Activated CD8-positive, alpha-beta memory T cell treated with anti-CD3 and anti-CD28 coated beads for 24 hours (primary cell): Measurements from ENCODE around the gene TMEM255A.
A peak's percentile ranks its signal among the peaks of the same experiment; 100 is the strongest.

ENCODE experiments used
- DNase-seq: peaks from one replicate; pipeline ENCODE4 v3.0.0-alpha.2; 2020

Gene TMEM255A

DNA sequence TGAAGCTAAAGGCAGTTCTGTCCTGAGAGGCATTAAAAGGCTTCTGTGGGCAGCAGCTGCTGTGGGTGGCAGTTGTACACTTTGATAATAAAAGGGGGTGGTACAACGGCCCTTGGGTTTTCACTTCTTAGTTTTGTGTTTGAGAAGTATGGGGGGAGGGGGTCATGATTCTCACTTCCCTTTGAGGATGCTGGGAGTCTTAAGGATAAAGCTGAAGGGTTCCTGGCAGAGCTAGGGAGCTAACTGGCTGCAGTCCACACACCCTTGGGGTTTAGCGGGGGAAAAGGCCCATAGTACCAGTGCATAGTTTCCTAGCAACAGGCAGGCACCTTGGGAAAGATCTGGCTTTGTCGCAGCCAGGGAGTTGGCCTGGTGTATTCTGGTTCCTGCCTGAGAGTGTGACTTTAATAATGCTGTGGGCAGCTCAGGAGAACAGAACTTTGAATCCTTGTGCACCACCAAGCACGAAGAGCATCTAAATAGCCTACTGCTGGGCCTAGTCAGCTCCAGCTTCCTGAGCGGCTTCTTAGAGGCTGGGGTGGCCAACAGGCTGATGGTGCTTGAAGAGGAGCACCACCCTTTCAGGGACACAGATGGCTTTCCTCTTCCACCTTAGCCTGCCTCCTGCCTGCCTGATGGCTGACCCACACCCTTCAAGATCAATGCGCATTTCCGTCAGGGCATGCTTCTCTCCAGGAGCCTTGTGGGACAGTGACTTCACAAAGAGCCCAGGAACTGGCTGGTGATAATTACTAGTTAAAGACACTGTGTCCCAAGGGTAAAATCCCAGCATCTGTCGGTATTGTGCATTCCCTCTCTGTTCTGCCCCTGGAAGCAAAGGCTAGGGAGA lies 48.2 kb downstream of the TMEM255A start:
- no peak for DNase-seq

DNA sequence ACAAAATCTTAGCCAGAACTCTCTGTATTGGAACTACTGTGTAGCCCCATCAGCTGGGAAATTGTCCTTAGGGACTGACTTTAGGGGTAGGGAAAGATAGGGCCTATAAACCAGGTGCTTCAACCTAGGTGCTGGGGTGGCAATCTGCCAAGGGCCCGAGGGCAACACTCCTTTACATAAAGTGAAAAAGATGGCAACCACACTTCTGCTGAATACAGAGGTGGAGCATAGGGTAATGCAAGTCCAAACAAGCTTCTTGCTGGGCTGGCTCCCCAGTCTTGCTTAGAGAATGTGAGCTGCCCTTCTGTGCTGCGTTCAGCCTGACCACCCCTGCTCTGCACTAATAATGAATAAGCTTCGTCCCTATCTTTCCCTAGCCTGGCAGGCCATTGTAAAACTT lies 50.9 kb downstream of the TMEM255A start:
- DNase-seq: no peak

DNA sequence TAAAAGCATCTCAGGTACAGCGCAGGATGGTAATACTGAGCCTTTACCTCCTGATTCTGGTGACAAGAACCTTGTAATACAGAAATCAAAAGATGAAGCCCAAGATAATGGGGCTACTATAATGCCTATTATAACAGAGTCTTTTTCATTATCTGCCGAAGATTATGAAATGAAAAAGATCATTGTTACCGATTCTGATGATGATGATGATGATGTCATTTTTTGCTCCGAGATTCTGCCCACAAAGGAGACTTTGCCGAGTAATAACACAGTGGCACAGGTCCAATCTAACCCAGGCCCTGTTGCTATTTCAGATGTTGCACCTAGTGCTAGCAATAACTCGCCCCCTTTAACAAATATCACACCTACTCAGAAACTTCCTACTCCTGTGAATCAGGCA lies 57.5 kb downstream of the TMEM255A start:
- no peak for DNase-seq

DNA sequence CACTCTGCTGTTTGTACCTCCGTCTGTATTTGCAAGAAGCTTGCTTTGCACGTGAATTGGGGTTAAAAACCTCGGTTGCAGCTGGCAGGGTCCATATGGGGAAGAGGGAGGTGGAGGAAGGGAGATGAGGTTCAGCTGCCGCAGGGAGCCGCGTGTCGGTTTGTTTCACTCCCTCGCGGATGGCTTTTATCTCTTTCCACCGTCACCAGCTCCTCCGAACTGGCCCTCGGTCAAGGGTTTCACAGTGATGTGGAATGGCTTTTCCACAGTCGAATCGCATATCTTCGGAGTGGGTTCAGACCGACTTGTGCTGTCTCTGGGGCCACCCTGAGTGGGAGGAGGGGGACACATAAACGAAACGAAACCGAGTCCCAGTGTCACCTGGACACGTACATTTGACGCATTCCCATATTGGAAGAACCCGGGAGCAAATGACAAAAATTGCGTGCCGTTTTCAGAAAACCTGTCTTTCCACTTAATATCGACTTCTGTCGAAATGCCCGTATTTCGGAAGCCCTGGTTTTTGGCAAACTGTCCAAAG lies 59.7 kb downstream of the TMEM255A start:
- peak; percentile 65 for DNase-seq

DNA sequence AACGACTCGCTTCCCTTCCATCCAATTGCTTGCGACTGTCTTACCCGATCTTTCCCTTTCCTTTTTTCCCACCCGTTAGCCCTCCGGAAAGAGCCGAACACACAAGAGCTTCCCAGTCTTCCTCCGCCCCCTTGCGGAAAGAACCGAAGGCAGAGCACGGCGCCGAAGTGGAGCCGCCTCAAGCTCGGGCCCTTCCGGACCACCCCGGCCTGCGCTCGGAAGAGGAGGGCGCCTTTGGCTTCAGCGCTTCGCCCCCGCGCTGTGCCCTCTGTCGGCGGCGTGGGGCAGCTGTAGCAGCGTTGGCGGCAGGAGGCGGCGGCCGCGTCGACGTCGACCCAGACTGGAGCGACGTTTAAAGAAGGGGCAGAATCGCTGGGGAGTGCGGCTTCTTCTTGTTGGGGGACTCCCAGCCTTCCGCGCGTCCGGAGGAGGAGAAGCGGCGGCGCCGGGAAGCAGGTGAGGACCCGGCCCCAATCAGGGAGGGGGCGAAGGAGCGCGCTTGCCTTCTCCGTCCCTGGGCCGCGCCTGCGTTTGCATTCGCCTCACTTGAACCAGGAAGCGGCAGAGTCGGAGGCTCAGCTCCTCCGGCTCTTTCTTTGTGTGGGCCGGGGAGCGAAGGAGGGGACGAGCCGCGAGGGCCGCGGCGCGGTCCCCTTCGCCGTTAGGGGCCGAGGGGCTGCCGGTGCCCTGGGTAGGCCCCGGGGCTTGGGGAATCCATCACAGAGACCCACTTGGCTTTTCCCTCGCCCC lies 60.6 kb downstream of the TMEM255A start, which contains the start of gene ZBTB33:
TSS of gene ZBTB33 (plus strand) at position 291 of the 750 bp plus-strand sequence. CDS start 2,604 bp downstream, outside the sequence.
- DNase-seq: peak; percentile 87

DNA sequence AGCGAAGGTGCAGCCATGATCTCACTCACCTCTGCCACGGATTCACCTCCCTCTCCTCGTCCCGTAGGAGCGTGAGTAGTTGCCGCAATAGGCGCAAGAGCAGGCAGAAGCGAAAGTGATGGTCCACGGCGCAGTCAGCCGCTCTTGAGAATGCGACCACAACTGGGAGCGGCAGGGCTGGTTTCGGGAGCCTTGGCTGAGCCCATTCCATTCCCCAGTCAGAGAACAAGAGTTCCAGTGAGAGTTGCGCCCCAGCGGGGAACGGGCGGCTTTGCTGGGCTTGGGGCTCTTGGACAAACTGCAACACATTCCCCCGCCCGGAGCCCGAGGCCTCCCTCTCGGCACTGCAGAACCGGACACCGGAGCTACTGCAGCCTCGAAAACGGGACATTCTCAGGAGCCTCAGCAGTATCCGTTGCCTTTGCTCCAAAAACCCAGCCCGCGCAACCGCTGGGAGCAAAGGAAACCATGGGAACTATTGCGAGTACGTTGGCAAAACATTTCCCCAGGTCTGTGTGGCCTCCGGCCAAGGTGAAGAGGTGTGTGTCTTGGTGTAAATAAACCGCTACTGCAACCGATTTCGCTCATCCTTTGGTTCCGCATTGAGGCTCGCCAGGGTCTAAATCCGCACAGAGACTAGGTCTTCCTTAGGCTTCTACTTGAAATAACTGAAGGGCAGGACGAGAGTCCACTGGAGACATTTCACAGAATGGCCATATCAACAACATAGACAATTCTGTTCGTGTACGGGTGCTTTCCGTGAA lies 66.3 kb downstream of the TMEM255A start:
- peak; percentile 78 for DNase-seq

DNA sequence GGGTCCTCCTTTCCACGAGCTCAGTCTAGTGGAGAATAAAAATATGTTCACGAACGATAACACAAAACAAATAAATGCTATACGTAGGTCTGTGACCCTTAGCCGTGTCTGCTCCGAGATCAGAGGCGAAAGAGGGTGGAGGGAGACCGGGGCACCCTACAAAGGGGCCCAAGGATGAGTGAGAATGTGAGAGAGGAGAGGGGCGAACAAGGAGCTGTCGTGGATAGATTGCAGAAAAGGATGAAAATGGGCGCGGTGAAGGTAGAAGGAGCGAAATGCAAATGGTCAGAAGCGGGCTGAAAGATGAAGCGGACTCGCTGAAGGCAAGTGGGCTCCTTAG lies 66.9 kb downstream of the TMEM255A start:
- no peak for DNase-seq

DNA sequence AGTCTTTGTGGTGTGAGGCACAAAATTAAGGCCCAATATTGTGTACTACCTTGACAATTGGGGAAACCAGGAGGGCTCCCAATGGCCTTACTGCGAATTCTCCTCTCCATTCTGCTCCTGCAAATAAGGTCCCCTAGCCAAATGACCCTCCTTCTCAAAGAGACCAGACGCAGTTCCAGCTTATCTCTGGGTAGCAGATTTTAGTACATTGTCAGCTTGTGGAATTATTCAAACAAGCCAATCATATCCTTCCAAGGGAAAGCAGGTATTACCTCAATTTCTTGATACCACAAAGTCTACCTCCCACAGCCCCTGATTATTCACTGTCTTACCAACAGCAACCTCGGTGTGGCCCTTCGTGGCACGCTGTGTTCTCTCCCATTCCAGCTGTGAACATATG lies 68.4 kb downstream of the TMEM255A start:
- no peak for DNase-seq

DNA sequence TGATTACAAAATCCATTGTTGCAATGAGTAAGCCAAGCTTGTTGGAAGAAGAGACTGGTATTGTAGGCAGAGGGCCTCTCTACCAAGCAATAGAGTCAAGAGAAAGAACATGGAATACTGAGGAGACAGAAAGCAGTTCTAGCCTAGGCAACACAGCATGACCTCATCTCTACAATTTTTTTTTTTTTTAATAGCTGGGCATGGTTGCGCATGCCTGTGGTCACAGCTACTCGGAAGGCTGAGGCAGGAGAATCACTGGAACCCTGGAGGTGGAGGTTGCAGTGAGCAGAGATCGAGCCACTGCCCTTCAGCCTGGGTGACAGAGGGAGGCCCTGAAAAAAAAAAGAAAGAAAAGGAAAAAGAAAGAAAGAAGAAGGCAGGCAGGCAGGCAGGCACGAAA lies 72.3 kb downstream of the TMEM255A start:
- DNase-seq: no peak

DNA sequence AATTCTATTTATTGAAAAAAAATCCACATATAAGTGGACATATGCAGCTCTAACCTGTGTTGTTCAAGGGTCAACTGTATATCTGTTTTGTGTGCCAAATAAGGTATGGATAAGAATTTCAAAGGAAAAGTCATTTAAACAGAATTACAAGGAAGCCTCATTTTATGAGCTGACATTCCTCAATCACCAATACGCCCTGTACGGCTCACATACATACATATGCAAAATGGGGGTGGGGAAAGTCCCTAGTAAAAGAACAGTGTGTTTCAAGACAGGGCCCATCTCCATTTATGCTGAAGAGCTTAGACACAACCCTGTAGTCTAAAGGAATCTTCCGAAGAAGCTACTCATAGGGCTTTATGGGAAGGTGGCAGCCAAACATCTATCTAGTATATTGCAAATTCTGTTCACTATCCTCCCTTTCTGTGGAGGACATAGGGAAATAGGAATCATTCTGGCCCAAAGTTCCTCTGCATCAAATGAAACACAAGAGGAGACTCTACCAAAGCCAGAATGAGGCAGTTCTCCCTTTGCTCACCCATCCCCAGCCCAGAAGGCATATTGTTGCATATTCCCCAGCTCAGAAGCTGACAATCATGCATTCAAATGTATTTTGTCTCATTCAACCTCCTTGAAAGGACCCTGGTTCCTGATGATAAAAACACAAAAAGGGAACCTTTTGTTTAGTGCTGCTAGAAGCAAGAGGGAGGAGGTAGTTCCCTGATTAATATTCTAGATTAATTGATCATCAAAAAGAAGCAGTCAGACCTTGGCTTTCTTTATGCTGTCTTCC lies 74.4 kb downstream of the TMEM255A start:
- no peak for DNase-seq

DNA sequence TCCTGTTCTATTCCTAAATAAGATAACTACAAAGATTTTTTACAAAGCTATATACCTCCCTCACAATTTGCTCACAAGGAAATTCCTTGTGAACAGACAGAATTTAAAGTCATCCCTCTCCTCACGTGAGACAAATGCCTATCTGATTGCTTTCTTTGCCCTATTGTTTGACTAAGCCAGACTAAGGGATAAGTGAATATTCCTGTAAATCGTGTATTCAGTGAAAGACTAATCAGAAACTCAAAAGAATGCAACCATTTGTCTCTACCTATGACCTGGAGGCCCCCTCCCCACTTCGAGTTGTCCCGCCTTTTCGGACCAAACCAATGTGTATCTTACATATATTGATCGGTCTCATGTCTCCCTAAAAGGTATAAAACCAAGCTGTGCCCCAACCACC lies 76.0 kb downstream of the TMEM255A start:
- DNase-seq: no peak

DNA sequence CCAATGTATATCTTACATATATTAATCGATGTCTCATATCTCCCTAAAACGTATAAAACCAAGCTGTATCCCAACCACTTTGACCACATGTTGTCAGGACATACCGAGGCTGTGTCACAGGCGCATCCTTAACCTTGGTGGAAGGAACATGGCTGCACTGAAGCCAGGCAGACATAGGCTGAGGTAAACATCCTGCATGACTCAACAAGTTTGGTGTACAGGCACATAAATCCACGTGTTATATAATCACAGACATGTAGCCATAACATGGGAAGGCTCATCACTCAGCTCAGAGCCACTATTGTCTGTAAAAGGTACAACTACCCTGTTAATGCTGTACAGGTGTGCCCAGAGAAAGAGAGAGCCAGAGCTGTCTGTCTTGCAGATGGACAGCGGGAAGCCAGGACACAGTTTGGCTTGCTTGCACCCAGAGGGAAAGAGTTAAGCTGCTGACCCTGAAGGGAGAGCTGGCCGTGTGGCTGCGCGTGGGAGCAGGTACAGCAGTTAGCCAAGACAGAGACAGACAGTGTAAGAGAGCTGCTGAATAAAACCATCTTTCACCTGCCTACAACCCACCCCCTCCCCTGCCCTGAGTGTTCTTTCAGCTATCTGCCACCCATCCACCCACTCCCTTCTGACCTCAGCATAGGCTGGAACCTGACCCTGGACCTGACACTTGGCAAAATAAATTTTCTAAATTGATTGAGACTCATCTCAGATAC lies 82.9 kb downstream of the TMEM255A start:
- DNase-seq: no peak

DNA sequence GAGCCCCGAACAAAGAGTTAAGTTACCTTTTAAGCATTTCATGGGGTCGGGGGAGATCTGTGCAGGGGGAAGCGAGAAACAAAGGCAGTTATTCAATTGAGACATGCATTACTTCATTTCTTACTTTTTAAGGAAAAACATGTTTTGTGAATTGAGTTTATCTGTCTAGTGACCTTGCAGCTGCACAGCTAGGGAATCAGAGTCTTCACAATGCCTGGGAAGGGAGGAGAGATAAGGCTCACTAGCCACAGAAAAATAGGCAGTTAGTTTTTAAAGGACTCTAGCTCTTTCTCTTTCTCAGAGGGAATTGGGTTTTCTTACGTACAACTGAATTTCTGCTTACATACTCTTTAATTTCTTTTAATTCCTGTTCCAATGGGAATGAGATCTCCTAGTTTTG lies 86.9 kb downstream of the TMEM255A start:
- no peak for DNase-seq

DNA sequence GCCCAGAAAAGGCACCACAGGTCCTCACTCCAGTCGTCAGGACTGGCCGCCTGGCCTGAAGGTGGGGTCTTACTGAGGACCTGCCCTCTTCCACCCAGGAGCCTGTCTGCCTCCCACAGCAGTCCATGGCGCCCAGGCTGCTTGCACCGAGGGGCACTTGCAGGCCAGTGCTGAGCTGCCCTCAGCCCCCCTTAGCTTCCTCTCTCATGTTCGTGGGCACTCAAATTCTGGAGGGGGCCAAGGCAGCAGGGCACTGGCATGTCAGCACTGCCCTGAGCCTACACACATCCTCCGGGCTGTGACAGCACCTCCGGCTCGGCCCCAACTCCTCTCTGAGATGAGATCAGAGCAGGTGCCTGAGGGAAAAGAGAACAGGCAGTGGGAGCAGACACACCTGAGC lies 87.9 kb downstream of the TMEM255A start:
- no peak for DNase-seq

DNA sequence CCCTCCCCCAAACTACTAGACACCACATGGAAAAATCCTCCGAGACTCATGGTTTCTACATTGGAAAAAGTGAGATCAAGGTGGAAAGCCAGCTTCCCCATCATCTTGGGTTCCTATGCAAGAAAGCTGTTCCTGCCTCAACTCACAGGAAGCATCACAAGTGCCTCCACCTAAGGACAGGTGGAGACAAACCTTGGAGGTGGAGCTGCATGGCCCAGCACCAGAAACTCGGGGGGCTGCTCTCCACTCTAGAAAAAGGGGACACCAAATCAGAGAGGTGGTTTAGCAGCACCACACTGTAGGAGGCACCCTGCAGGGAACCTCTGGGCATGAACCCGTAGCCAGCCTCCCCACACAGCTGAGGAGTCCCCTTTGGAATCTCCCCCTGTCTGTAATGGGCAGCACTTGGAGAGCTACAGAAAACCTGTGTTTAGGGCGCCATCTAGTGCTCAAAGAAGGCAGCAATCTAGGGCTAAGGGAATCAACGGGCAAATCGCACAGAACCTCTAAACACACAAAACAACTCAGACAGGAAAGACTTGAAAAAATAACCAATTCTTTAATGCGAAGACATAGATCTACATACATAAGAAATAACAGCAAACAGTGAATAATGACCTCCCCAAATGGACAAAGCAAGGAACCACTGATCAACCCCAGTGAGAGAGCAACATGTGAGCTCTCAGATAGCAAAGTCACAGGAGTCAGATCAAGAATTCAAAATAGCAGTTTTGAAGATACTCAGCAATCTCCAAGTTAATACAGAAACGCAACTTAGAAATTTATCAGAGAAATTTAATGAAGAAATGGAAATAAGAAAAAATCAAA lies 97.6 kb downstream of the TMEM255A start:
- peak; percentile 79 for DNase-seq
